MM.1S (cell line): ENCODE measurements around the gene IFNGR2.
"Not testable (repeated sequence)": the region's sequence is repeated elsewhere in the genome, so short reads cannot be mapped to it uniquely, and the experiment has no call there.

Experiments used
- DNase-seq: peaks from one replicate; pipeline ENCODE4 v3.0.0-alpha.2; 2015
- H2AFZ ChIP-seq: fragments of 300-600 bp; sonication (generic); 2 replicates; pipeline ENCODE4 v1.6.0; 2016; ENCODE audit warnings: antibody characterized with exemption, low read length
- H3F3A ChIP-seq: fragments of 300-600 bp; sonication (generic); 2 replicates; pipeline ENCODE4 v1.6.1; 2016; ENCODE audit warnings: mild to moderate bottlenecking, antibody characterized with exemption, low read length, moderate library complexity, mixed read lengths; ENCODE audit not compliant: insufficient read depth
- H3K27ac ChIP-seq: fragments of 300-600 bp; sonication (generic); 2 replicates; pipeline ENCODE4 v1.5.1; 2016; ENCODE audit warnings: mild to moderate bottlenecking, low read length
- H3K27me3 ChIP-seq: fragments of 300-600 bp; sonication (generic); replicated peaks from 2 replicates; pipeline ENCODE4 v1.6.0; 2016; ENCODE audit warnings: low read length; ENCODE audit not compliant: insufficient read depth
- H3K36me3 ChIP-seq: fragments of 300-600 bp; sonication (generic); replicated peaks from 2 replicates; pipeline ENCODE4 v1.6.1; 2016; ENCODE audit warnings: mild to moderate bottlenecking, low read length, mixed read lengths; ENCODE audit not compliant: insufficient read depth
- H3K4me1 ChIP-seq: fragments of 300-600 bp; sonication (generic); 2 replicates; pipeline ENCODE4 v1.6.1; 2016; ENCODE audit warnings: low read length, mixed read lengths
- H3K4me2 ChIP-seq: fragments of 300-600 bp; sonication (generic); 2 replicates; pipeline ENCODE4 v1.6.0; 2016; ENCODE audit warnings: low read depth, low read length
- H3K4me3 ChIP-seq: fragments of 300-600 bp; sonication (generic); 2 replicates; pipeline ENCODE4 v1.5.1; 2016; ENCODE audit warnings: low read length, mixed read lengths
- H3K79me2 ChIP-seq: fragments of 300-600 bp; sonication (generic); 2 replicates; pipeline ENCODE4 v1.6.1; 2016; ENCODE audit warnings: mixed run types, low read length, mixed read lengths
- H3K9ac ChIP-seq: fragments of 300-600 bp; sonication (generic); 2 replicates; pipeline ENCODE4 v1.6.1; 2016; ENCODE audit warnings: low read length, mixed read lengths
- H3K9me2 ChIP-seq: fragments of 300-600 bp; sonication (generic); replicated peaks from 2 replicates; pipeline ENCODE4 v1.6.1; 2016; ENCODE audit warnings: mild to moderate bottlenecking, low read length, mixed read lengths; ENCODE audit not compliant: insufficient read depth
- H3K9me3 ChIP-seq: fragments of 300-600 bp; sonication (generic); replicated peaks from 2 replicates; pipeline ENCODE4 v1.6.1; 2016; ENCODE audit warnings: mild to moderate bottlenecking, low read length, mixed read lengths; ENCODE audit not compliant: insufficient read depth
- H4K20me1 ChIP-seq: fragments of 300-600 bp; sonication (generic); 2 replicates; pipeline ENCODE4 v1.6.1; 2016; ENCODE audit warnings: mild to moderate bottlenecking, low read length, moderate library complexity, mixed read lengths; ENCODE audit not compliant: insufficient read depth
- CTCF ChIP-seq: fragments of 300-600 bp; sonication (generic); IDR thresholded peaks from 2 replicates; pipeline ENCODE4 v1.5.1; 2016; ENCODE audit warnings: antibody characterized with exemption, low read length, mixed read lengths
- EZH2 ChIP-seq: fragments of 300-600 bp; sonication (generic); optimal IDR thresholded peaks from 2 replicates; pipeline ENCODE3; 2017; ENCODE audit warnings: low read depth, mild to moderate bottlenecking, antibody characterized with exemption, low read length, mixed read lengths
- EZH2phosphoT487 ChIP-seq: fragments of 300-600 bp; sonication (generic); IDR thresholded peaks from 2 replicates; pipeline ENCODE4 v1.6.1; 2018; ENCODE audit warnings: antibody characterized with exemption, low read length

Gene IFNGR2

GRCh38 chr21:33377221-33377920, 25.8 kb upstream of the IFNGR2 start:
- peaks cover 39% of the 10 kb centered on the region for H3K4me1 ChIP-seq

GRCh38 chr21:33378081-33378480, 25.1 kb upstream of the IFNGR2 start:
- no peak for DNase-seq
- Histone ChIP-seq H3K9me3 (no peaks in the 10 kb centered on the region), H3K27me3 (no peaks in the 10 kb centered on the region), H3K79me2 (no peaks in the 10 kb centered on the region), H3K9ac (no peak overlapping the region), H4K20me1 (no peaks in the 10 kb centered on the region), H3F3A (peaks cover 27% of the 10 kb centered on the region), H3K4me3 (no peak overlapping the region), H3K36me3 (no peaks in the 10 kb centered on the region), H3K9me2 (no peaks in the 10 kb centered on the region), H3K4me1 (peaks cover 45% of the 10 kb centered on the region), H3K27ac (no peak overlapping the region), H3K4me2 (no peak overlapping the region), H2AFZ (no peak overlapping the region)
- TF ChIP-seq EZH2phosphoT487: no peak
- no peak for TF ChIP-seq EZH2
- no peak for TF ChIP-seq CTCF

More at GRCh38 chr21:33377221-33377920, 25.8 kb upstream of the IFNGR2 start:
- TF ChIP-seq CTCF (no peak), EZH2phosphoT487 (no peak), EZH2 (no peak)
- no peaks in the 10 kb centered on the region for H3K36me3 ChIP-seq
- no peaks in the 10 kb centered on the region for H3K9me3 ChIP-seq
- H3K79me2 ChIP-seq: no peaks in the 10 kb centered on the region
- H3K9me2 ChIP-seq: no peaks in the 10 kb centered on the region
- no peak overlapping the region for H3K27ac ChIP-seq
- H3F3A ChIP-seq: peaks cover 20% of the 10 kb centered on the region
- H2AFZ ChIP-seq: no peak overlapping the region
- H4K20me1 ChIP-seq: no peaks in the 10 kb centered on the region
- no peaks in the 10 kb centered on the region for H3K27me3 ChIP-seq
- no peak overlapping the region for H3K4me2 ChIP-seq
- H3K9ac ChIP-seq: no peak overlapping the region
- no peak overlapping the region for H3K4me3 ChIP-seq
- DNase-seq: no peak

GRCh38 chr21:33379934-33380333, 23.3 kb upstream of the IFNGR2 start:
- not testable (repeated sequence) for H3K4me3 ChIP-seq, H4K20me1 ChIP-seq, H3K36me3 ChIP-seq, H3K79me2 ChIP-seq, H3K9me3 ChIP-seq, H3K9me2 ChIP-seq, H3K27me3 ChIP-seq
- DNase-seq: peak; percentile 52
- H3K4me2 ChIP-seq: peak overlapping the region; percentile 12; the same call in 1 of the 2 replicates
- H3K4me1 ChIP-seq: peaks cover 37% of the 10 kb centered on the region
- H3K27ac ChIP-seq: peak overlapping the region; percentile 67; the same call in 1 of the 2 replicates
- H3K9ac ChIP-seq: peak overlapping the region; percentile 8; the same call in 1 of the 2 replicates
- peaks cover 35% of the 10 kb centered on the region for H3F3A ChIP-seq
- H2AFZ ChIP-seq: peak overlapping the region; percentile 39

- DNase-seq: peak; percentile 96
- no peak overlapping the region for H3K4me3 ChIP-seq
- H3F3A ChIP-seq: peaks cover 35% of the 10 kb centered on the region
- peak overlapping the region; percentile 39 for H2AFZ ChIP-seq
- no peaks in the 10 kb centered on the region for H3K9me2 ChIP-seq
- H3K9me3 ChIP-seq: no peaks in the 10 kb centered on the region
- H3K4me1 ChIP-seq: peaks cover 33% of the 10 kb centered on the region
- H3K79me2 ChIP-seq: no peaks in the 10 kb centered on the region
- H3K27ac ChIP-seq: peak overlapping the region; percentile 67
- H3K9ac ChIP-seq: peak overlapping the region; percentile 8; the same call in 1 of the 2 replicates
- H4K20me1 ChIP-seq: no peaks in the 10 kb centered on the region
- no peaks in the 10 kb centered on the region for H3K27me3 ChIP-seq
- peak overlapping the region; percentile 12 for H3K4me2 ChIP-seq
- H3K36me3 ChIP-seq: no peaks in the 10 kb centered on the region
- TF ChIP-seq EZH2 (no peak), CTCF (no peak), EZH2phosphoT487 (no peak)
Measured at GRCh38 chr21:33380483-33380998, 22.7 kb upstream of the IFNGR2 start.

- H3K27me3 ChIP-seq, H3K9me2 ChIP-seq, H3K36me3 ChIP-seq, H3K9ac ChIP-seq, H4K20me1 ChIP-seq, DNase-seq, H3K27ac ChIP-seq, H2AFZ ChIP-seq, H3K9me3 ChIP-seq, H3K4me3 ChIP-seq, H3K79me2 ChIP-seq, H3K4me2 ChIP-seq: not testable (repeated sequence)
- peaks cover 33% of the 10 kb centered on the region for H3K4me1 ChIP-seq
- peaks cover 35% of the 10 kb centered on the region for H3F3A ChIP-seq
Measured at GRCh38 chr21:33381381-33381780, 21.8 kb upstream of the IFNGR2 start.
